Vagina (tissue), 2 donors: ENCODE measurements around the gene CYP11A1.

ENCODE experiments used
- POLR2A ChIP-seq, 2 donors: fragments of 450-650 bp; IDR thresholded peaks; one replicate each; pipeline ENCODE4 v1.6.1; 2017; ENCODE audit warnings: antibody characterized with exemption in 2 of 2, mild to moderate bottlenecking in 2 of 2, moderate library complexity in 2 of 2
- TF ChIP-seq, protein P1 (sequence below), 3 experiments: fragments of 450-650 bp in 2 of 3; fragments of 200-600 bp in 1 of 3; sonication (generic) in 1 of 3; IDR thresholded peaks; one replicate each; pipeline ENCODE4 v1.5.1; 2017 to 2019; ENCODE audit warnings: antibody characterized with exemption in 3 of 3, mild to moderate bottlenecking in 2 of 3, moderate library complexity in 2 of 3

GRCh38 chr15:74337607-74338211, 29.7 kb downstream of the CYP11A1 start:
- no peak for TF ChIP-seq POLR2A (IDR thresholded peaks at IDR 0.05)
- TF ChIP-seq, protein P1, sequence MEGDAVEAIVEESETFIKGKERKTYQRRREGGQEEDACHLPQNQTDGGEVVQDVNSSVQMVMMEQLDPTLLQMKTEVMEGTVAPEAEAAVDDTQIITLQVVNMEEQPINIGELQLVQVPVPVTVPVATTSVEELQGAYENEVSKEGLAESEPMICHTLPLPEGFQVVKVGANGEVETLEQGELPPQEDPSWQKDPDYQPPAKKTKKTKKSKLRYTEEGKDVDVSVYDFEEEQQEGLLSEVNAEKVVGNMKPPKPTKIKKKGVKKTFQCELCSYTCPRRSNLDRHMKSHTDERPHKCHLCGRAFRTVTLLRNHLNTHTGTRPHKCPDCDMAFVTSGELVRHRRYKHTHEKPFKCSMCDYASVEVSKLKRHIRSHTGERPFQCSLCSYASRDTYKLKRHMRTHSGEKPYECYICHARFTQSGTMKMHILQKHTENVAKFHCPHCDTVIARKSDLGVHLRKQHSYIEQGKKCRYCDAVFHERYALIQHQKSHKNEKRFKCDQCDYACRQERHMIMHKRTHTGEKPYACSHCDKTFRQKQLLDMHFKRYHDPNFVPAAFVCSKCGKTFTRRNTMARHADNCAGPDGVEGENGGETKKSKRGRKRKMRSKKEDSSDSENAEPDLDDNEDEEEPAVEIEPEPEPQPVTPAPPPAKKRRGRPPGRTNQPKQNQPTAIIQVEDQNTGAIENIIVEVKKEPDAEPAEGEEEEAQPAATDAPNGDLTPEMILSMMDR (IDR thresholded peaks at IDR 0.05): no peak
